NCI-H2171 treated with DMSO at 0.1 percent for 48 hours (cell line): ENCODE measurements around the gene CACNB2.

Experiments used
- DNase-seq: peaks from one replicate; lab custom pipeline; 2025; lab: John Stamatoyannopoulos, UW

CACNB2 gene

DNA sequence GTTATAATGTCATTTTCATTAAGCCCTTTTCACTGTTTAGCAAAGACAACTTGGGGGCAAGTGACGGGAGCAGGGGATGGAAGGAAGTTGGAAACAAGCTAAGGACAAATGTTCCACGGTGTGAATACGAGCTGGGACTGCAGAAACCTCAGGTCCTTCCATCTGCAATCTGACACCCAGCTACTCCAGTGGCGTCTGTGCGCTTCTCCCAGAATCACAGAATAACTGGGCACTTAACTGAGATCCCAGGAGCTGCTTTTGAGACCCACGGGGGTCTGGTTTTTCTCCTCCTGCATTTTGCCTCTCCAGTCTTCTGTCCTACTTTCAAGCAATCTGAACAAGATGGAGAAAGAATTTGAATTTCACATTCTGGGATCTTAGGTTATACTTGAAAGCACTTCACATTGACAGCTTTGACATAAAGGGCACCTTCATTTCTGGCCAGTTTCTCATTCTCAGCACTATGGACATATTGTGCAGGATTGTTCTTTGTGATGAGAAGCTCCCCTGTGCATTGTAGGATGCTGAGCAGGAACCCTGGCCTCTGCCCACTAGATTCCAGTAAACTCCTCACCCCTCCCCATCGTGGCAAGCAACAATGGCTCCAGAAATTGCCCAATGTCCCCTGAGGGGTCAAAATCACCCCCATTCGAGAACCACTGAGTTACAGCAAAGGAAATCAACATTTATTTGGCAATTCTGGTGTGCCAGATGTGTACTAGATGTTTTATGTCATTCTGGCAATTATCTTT, 194.1 kb downstream of the CACNB2 start:
- DNase-seq: peak; percentile 0

DNA sequence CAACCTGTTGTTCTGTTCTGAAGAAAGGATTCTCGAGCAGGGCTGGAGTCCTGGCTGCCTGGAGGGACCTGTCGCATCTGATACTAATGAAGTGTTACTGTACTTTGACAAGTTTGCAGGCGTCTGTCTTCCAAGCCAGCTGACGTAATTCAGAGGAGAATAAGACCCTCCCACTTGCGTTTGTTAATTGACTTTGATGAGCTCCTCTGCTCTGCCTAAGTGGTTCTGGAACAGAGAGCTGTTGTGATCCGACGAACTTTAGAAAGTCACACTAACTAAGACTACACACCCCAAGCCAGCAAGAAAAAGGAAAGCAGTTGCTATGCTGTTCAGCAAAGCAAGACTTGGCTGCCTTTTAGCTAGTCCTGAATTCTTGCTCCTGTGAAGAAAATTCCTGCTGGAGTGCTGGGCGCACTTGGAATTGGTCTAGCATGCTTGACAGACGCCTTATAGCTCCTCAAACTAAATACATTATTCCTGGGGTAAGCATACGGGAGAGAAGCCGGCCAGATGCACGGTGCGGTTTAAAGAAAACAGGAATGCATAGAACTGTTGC, 200.3 kb downstream of the CACNB2 start:
- no peak for DNase-seq

DNA sequence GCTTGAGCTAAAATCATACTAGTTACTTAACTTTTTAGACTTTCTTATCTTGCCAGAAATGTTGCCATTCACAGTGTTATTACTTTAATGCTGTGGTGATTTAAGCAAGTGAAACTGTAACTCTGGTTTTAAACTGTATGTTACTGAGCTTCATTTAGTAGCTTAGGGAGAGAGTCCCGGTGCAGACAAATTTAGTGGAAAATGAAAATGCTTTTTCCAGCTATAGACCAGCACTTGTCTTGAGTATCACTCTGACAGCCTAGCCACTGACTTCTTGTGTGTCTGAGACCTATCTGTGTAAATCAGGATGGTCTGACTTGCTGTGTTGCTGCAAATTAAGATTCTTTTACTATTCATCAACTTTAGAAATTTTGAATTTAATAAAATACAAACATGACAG, 200.8 kb downstream of the CACNB2 start:
- no peak for DNase-seq

DNA sequence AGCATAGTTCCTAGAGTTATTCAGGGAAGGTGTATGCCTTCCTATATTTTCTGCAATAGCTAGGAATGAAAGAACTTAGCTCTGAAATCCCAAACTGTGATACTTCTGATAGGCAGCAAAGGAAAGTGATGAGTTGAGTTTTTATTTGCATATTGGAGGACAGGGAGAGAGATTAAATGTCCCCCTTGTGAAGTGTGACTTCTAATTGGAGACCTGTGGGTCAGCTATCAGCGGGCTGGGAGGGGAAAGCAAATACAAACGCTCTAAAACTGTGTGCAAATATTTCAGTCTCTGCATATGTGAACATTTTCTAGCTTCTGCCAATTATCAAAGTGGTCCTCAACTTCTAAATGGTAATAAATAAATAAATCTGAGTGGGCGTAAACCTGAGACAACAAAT, 203.3 kb downstream of the CACNB2 start:
- DNase-seq: no peak

DNA sequence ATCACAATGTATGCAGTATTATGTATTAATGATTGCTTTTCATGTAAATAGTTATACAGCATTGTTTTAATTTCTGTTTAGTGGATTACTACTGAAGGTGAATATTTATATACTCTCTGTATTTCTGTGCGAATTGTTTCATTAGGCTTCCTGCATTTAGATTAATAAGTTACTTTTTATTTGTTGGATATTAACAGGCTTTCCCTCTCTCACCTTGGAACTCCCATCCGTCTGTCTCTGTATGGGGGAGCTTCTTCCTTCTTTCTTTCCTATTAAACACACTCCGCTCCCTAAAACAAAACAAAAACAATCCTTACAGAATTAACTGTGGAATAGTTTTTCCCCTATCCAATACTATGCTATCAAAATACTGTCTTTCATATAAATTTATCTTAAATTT, 205.1 kb downstream of the CACNB2 start:
- DNase-seq: no peak

DNA sequence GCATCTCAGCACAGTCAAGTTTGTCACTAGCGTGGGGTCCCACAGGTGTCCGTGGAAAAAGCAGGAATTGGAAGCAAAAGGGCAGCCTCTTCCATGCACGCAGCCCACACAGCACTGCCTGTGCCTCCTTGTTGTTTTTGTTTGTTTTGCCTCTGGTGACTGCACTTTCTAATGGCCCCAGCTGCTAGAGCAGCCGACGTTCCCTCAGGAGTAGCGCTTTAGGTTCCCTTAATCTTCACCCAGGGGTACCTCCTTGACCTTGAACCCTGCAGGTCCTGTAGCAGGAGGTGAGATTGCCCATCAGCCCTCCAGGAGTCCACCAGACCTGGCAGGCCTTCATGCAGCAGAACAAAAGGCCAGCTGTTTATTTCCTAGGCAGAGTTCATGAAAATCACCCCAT, 210.1 kb downstream of the CACNB2 start:
- peak; percentile 12 for DNase-seq

DNA sequence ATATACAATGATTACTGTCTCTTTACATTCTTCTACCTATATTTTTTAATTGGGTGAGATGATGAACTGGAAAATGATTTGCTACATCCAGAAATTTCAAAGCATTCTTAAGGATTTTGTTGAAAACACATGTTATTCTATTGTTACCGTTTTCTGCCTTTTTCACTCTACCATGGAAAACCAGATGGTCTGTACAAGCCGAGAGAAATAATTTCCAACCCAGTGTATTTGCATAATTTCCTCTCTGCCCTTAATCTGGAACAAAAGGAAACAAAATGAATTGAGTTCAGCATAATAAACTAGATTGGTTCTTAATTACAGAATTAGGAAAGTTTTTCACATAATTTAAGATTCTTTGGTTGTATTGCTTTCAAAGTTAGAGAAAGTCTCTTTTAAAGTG, 211.2 kb downstream of the CACNB2 start:
- peak; percentile 0 for DNase-seq

DNA sequence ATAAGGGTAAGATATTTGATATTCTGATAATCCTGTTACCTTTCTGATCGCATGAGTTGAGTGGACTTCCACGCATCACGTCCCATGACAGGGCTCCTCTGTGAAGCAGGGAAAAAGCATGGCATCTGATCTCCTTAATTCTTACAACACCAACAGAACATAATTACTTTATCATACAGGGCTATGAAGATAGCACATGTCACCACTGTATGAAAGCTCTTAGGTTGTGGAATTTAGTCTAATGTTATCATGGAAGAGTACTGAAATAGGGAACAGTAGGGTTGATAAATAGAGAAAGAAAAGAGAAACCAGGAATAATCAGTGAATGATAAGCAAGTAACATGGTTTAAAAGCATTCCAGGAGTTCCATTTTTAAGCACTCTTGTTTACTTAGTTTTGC, 212.0 kb downstream of the CACNB2 start:
- DNase-seq: no peak

DNA sequence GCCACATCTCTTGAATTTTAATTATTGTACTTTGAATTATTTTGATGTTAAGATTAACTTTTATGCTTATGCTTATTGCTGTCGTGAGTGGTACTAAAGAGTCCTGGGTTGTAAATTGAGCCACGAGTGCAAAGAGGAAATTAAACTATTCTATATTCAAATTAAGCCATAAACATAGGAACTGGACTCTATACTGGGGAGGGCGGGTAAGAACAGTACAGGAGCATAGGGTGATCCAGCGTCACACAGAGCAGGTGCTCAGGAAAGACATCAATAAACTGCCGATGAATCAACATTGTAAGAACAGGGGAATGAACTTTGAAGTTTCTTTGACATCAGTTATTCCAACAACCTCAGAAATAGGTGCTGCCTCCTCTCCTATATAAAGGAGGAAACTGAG, 219.6 kb downstream of the CACNB2 start:
- DNase-seq: no peak

DNA sequence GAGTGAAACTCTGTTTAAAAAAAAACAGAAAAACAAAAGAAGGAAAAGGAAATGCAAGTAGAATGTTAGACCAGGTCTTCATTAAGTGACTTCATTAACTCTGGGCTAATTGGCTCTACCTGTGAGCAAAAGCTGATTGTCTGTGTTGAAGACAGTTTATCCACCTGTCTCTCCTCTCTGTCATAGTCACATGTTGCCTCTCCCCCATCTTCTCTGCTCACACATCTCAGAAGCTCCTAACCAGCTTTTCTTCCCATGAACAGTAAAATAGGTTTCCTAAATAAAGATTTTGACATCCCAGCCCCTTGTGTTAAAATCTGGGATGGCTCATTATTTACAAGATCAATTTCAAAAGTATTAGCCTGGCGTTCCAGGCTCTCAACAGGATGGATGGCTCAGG, 222.7 kb downstream of the CACNB2 start:
- no peak for DNase-seq

DNA sequence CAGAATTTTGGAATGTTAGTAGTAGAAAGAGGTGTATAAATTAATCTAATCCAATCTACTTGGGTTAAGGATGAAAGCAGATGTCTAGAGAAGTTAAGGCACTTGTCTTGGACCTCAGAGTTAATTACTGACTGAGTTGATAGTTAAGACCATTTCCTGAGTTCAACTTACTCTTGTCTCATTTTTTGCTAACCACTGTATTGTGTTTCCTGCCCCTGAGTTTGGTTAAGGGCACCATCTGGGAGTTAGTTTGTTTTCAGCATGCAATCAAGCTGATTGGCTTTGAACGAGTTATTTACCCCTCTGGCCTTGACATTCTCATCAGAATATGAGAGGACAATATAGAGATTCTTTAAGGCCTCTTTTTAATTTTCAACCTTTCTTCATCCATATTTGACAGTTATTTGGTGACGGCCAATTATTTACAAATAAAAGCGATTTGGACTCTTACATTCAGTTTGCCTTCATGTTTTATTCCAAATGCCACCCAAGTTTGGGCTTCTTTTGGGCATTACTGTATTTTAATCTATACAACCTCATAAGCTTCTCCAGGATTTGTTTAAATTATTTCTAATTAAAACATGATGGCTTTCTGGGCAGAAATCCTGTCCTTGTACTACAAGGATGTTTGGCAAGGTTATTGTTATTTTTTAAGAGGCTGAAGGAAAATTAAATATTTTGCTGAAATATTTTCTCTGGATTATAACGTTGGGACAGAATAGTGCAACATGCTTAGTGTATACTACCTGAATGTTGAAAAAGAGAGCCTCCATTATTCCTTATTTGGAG, 225.0 kb downstream of the CACNB2 start:
- DNase-seq: peak; percentile 53

DNA sequence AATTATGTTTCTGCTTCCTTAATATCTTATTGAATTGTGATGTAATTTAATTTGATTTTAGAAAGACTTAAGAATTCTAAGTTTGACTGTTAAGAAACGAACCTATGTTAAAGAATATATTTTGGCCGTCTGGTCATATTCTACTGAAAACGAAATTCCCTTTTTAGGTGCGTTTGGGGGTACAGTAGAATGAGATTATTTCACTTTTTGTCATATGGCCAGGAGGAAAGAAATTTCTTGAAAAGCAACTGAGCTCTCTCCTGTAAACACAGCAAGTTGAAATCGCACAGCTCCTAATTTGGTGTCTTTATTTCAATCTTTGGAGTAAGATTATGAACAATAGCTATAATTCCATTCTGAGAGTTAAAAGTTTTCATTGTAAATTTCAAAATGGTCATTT, 227.6 kb downstream of the CACNB2 start:
- no peak for DNase-seq

DNA sequence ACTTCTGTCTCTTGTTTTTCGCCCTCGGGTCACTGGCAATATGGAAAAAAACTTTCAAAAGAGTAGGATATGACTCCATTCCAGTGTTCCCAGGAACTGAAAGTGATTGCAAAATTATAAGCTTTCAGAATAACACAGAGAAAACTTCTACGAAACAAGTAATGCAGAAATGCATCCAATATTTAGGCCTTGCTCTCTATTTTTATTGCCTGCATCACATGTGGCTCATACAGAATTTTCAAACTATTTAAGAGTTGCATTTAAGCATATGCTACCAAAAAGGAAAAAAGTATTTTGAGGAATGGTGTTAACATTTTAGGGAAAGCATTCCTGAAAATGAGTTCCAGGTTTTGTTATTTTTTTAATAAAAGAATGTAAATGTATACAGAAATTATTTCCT, 228.0 kb downstream of the CACNB2 start:
- no peak for DNase-seq

DNA sequence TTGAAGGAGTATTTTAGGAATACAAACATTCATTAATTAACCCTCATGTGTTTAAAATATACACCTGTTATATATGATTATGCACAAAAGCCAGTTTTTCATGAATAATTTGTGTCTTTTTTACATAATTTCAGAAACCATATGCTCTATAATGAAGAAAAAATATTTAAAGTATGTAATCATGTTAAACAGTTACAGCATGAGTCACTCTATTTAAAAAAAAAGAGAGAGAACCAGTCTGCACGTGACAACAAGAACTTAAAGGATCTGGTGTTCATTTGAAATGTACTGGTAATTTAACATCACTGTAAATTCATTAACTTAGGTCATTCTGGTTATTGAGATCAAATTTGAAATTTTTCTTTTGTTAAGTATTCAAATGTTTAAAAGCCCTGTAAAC, 228.5 kb downstream of the CACNB2 start:
- no peak for DNase-seq

DNA sequence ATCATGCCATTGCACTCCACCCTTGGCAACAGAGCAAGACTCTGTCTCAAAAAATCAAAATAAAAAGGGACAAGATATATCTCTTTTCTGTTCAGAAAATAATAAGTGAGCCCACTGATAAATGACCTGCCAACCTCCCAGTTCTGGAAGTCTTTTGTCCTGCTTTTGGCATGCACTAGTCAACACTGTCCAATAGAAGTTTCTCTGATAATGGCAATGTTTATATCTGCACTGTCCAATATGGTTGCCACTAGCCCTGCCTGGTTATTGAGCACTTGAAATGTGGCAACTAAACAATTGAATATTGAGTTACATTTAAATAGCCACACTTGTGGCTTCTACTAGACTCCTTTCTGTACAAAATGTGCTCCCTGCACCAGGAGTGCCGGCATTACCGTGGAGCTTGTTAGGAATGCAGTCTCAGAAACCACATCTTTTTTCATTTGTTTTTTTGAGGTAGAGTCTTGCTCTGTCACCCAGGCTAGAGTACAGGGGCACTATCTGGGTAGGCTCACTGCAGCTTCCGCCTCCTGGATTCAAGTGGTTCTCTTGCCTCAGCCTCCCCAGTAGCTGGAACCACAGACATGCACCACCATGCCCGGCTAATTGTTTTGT, 229.7 kb downstream of the CACNB2 start:
- DNase-seq: no peak

DNA sequence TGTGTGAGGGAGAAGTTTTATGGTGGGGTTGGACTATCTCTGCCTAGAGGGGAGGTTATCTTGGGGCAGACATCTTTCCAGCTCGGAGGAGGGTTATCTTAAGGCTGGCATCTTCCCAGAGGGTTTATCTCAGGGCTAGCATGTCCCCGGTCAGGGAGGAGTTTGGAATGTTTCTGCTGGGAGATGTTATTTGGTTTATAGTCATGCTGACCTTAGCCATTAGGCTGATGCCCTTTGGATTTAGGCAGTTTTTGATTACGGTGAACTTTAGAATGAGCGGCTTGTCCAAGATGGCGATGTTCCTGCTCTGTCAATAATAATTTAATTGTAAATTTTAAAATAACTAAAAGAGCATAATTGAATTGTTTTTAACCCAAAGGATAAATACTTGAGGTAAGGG, 236.4 kb downstream of the CACNB2 start:
- no peak for DNase-seq

DNA sequence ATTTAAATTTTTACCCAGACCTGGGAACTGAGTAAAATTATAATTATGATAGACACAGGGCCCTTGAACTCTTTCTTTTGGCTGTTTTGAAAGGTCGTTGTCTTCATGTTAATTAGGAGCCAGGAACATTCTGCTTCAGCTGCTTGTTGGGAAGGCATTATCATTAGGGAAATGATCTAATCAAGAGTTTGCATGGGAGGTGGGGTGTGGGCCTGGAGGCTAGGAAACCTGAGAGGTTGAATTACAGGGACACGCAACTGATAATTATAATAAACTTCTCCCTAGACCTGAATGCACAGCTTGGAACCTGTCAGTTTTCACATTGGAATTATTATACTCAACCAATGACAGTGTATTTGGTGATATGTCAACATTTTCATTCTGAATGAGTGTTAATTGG, 237.7 kb downstream of the CACNB2 start:
- DNase-seq: no peak

DNA sequence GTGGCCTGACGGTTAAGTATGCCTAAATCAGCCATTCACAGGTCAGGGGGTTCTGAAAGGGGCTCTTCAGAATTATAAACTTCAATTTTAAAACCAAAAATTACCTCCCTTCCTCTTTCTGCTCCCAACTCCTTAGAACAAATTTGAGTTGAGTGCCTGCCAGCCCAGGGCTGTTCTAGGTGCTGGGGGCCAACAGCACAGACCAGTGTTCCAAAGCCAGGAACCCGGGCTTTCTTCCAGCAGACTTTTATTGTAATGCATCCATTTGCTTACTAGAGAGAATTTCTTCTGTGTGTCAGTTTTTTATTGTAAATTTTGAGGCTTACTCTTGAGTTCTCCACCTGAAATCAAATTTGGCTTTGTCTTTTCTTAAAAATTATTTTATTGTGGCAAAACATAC, 238.5 kb downstream of the CACNB2 start:
- no peak for DNase-seq

DNA sequence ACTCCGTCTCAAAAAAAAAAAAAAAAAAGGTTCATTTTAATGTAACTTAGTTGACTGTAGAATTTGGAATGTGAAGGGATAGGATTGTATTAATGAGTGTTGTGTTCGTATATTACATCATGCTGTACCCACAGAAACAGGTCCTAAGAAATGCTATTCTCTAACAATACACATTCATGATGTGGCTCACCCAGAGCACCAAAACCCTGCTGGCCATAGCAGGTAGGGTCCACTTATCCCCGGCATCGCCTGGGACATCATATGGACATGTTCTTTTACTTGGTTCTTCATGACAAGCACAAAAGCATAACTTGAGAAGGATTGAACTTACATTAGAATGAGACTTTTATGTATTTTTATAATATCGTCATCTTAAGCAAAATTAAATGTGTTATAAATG, 241.5 kb downstream of the CACNB2 start:
- DNase-seq: no peak

DNA sequence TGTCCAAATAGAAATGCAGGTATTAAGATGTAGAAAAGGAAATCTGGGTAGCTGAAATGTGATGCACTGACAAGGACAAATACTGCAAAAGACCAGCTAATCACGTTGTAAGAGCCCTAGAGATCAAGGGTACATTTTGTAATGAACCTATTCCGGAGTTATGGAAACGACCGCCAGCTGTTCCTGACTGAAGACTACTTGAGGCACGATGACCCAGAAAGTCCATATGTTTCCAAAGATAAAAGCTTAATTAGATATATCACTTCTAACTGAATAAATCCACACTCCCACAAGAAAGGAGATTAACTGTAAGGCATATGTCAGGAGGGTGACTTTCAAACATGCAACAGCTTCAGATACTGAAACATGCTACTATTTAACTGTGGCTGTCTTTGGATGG, 257.7 kb downstream of the CACNB2 start:
- DNase-seq: peak; percentile 80

DNA sequence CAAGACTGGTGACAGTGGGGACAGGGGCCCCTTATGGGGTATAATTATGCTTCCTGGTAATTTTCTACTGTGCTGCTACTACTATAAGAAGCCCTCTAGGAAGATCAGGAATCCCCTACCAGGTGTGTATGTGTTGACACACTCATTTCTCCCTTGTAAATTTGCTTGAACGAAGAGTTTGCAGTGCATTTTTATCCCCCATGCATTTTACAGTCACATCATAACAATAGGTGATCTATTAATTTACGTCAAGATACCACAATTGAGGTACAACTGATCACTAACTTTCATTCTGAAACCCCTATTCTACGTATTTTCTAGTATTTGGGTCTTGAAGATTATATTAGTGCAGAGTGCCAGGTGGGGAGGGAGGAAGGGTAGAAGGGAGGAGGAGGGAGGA, 258.9 kb downstream of the CACNB2 start:
- no peak for DNase-seq

DNA sequence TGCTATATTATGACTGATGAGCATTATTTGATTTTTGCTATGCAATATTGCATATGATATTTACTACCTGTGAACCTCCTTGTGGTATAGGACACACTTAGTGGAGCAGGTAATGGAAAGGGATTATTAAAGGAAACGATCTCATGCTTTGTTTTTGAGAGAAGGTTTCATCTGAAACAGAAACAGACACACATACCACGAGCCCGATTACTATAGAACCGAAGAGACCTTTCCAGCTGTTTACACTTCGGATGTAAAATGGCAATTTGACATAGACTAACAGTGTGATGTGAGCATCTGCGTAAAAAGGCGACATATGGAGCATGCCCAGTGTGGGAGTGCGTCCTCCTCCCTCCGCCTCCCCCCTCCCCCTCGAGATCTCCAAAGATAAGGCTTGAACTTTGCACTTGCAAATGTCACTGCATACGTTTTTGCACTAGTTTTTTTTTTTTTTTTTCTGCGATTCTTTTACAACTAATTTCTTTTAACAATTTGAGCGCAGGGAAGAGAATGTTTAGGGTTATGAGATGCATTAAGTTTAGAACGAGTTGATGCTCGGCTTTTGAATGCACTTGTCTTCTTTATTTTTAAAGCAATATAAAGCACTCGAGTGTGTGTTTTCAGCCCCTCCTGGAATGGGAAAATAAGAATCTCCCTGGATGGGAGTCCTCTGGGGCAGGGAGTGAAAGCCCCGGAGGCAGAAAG, 260.1 kb downstream of the CACNB2 start:
- DNase-seq: peak; percentile 79
